NOMO-1 treated with DMSO at 0.1 percent for 48 hours (cell line): ENCODE results near the gene RBM43.
A peak's percentile ranks its signal among the peaks of the same experiment; 100 is the strongest.
"Not testable (repeated sequence)": the region's sequence is repeated elsewhere in the genome, so short reads cannot be mapped to it uniquely, and the experiment has no call there.

Source experiments
- DNase-seq: peaks from one replicate; lab custom pipeline; 2025; ENCODE audit not compliant: unreplicated experiment; lab: John Stamatoyannopoulos, UW

RBM43 gene

DNA sequence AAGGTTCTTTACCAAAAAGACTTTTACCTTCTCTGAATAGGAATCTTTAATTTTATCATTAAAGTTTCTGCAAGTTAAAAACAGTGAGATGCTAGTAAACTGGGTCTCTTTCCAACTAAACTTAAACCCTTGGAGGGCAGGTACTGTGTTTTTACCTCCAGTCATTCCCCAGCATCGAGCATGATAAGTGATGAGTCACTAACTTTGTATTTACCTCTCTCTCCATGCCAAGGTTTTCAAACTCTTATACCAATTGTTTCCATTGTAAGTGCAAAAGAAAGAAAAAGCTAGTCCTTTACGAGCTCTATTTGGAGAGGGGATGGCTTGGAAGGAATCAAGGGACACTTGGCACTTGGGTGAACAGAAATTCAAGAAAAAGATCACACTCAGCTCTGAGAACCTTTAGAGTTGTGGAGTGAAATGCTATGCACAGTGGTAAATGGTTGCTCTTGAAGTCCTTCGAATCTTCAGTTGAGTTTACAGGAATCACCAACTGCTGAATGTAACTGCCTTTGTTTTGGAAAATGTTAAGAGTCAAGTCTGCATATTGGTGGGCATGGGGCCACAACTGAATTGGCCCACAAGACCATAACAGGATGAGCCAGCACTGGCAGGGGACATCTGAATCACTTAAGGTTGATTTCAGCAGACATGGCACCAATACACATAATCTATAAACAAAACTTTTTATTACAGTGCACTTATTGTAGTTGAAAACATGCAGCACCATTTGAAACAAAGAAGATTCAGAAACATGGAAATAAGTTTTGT lies 8.3 kb upstream of the RBM43 start:
- DNase-seq, result no peak

DNA sequence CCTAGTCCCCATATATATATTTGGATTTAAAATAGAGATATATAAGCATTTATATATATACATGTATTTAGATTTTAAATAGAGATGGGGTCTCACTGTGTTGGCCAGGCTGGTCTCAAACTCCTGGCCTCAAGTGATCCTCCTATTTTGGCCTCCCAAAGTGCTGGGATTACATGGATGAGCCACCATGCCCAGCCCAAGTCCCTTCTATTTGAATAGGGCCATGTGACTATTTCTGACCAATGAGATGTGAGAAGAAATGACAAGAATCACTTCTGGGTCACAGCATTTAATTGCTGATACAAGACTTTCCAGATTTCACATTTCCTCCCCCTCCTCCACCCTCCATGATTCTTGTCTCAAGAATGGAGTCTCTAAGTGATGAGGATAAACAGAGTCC lies 6.4 kb upstream of the RBM43 start:
- no peak for DNase-seq

DNA sequence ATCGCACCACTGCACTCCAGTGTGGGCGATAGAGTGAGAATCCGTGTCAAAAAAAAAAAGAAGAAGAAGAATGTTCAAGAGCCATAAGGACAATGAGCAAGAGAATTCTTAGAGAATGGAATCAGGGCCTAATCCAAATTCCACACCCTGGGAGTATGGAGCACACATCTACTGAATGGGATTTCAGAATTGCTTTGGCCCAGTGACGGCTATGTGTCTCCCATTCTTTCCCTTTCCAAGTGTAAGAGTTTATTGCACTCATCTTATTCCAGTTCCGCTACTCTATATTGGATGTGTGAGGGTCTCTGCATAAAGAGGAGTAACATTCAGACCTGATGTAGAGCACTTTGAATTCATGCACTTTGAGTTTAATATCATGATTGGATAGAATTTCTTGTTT lies 5.9 kb upstream of the RBM43 start:
- DNase-seq, result no peak

DNA sequence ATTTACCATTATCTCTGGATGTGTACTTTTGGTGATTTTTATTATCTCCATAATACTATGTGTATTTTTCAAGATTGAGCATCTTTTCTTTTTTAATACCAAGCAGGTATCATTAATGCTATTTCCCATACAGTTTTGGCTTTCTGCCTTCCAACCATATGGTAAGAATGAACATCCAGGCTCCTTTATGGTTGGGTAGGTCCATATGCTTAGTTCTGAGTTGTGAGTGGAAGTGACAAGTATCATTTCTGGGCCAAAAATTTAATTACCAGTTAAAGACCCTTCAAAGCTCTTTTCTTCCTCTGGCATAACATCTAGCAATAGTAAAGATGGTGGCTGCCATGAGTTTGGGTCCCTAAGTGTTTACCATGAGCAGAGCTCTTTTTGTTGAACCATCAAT lies 4.3 kb upstream of the RBM43 start:
- no peak for DNase-seq

DNA sequence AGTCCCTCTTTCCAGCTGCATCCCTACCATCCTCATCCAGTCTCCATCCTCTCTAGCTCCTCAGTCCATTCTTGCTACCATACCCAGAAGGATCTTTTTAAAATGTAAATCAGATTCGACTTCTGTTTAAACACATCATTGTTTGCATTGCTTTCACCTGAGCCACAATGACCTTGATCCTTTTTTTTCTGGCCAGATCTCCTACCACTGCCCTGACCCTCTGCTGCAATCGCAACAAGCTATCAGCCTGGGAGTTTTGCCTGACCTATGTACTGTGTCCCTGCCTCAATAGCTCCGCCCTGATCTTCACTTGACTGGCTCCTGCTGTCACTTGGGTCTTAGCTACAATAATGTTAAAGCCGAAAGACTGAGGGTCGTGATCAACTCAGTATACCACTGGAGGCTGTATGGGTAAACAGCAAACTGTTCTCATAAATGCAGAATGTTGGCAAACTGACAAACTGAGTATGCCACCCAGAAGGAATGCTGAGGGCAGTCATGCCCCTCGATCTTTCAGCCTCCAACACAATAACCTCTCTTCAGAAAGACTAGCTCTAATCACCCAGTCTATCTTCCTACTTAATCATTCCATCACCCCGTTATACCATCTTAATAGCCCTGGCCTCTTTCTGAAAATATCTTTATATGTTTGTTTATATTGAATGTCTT lies 2.6 kb upstream of the RBM43 start:
- no peak for DNase-seq

DNA sequence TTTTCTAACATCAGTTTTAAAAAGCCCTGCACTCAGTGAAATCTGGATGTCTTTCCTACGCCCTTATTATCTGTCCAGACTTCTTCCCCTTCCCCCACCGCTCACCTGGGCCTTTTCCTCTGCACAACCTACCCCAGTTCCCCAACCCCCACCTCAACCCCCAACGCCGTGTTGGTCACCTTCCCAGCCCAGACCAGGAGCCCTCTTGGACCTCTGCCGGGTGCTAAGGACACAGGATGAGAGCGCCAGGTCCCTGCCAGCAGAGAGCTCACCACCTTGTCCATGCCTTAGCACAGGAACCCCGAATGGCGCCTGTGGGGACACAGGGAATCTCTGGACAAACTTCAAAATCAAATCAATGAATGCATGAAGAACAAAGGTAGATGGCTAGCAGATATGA lies 966 bp upstream of the RBM43 start:
- no peak for DNase-seq

DNA sequence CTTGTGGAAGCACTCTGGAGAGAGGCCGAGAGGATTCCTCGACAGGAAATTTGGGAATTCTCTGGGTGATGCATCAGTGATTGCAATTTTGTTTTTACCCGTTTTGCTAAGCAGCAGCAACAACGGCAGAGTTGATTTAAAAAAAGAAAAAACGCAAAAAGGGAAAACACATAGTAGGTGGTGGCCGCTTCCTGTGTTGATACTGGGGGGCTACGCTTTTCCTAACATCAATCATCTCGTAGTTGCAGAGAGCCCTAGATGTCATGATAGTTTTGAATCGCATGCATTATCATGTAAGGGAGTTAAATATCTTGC lies 271 bp upstream of the RBM43 start:
- no peak for DNase-seq

DNA sequence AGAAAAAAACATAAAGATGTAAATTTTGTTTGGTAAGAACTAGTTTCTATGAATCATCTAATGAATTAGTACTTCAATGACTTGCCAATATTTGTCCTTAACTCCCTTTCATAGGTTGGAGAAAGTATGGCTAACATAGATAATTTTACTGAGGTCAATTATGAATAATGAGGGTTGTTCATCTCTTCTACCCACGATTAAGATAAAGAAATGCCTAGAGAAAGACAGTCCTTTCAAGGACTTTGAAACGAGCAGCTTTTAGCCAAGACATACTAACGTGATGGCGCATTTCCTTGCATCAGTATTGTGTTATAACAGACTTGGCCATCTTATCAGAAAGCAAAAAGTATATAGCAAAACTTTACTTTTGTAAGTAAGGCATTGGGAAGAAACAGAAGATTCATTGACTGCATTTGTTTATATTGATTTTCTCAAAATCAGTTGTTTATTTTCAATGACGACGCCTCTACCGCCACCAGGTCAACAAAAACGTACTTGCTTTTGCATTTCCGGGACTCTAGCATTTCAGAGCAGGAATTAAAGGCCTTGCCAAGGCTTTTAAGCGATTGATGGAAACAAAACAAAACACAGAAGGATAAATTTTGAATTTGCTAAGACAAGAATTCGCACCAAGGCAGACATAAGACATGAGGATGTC lies 961 bp downstream of the RBM43 start:
- peak; percentile 30 for DNase-seq

DNA sequence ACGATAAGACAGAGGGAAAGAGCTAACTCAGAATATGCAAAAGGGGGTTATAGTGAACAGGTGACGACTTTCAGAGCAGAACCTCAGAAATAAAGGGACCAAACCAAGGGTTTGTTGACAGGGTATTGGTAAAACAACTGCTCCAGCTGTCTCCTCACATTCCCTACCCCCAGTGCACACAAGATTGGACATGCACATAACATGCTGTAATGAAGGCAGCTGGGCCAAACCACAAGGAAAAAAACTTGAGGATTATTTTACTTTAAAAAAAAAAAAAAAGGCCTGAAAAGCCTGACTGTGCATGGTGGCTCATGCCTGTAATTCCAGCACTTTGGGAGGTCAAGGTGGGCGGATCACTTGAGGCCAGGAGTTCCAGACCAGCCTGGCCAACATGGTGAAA lies 3.5 kb downstream of the RBM43 start:
- DNase-seq, result no peak

DNA sequence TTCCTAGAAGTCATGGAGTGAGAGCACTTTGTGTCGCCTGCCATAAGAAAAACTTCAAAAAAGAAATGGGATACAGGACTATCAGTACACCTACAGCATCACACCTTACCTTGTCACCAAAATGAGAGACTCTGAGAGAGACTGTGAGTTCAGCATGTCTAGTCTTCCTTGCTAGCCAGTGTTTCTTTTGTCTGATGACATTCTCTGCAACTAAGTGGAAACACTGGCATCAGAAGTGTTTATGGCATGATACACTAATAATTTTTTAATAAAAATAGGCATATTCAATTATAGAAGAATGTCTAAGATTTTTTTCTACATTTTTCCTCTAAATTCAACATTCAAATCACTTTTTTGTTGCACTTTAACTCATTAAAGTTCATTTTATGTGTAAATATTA lies 9.0 kb downstream of the RBM43 start:
- no peak for DNase-seq

DNA sequence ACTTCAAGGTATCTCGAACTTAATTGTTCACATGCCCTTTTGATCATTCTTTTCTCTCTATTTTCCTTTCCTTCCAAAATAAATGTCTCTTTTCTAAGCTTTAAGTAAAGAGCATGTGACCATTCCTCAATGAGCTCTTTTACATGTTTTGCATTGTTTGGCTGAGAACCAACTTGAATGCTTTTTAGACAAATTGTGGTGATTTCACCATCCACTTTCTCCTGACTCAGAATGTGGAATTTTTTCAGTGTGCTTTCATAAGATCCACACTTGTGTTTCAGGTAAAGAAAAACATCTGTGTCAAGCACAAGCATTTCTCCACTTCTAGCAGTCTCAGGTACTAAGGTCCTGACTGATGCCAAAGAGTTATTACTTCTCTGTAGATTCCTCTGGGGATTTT lies 10.7 kb downstream of the RBM43 start:
- DNase-seq, result no peak

DNA sequence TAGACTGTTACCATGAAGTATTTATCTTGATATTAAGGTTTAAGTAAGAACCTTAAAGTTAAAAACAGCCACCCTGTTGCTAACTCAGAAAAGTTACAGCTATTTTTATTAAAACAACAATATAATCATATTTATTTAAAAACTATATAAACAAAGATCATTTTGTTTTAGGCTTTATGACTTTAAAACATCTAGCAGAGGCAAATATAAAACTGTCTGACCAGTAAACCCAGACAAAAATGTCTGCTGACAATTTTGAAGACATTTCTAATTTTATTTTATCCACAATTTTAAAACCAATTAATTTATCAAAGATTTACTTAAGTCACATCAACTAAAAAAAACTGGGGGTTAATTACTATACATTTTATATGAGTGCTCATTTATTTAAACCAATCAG lies 14.2 kb downstream of the RBM43 start:
- DNase-seq, result no peak

DNA sequence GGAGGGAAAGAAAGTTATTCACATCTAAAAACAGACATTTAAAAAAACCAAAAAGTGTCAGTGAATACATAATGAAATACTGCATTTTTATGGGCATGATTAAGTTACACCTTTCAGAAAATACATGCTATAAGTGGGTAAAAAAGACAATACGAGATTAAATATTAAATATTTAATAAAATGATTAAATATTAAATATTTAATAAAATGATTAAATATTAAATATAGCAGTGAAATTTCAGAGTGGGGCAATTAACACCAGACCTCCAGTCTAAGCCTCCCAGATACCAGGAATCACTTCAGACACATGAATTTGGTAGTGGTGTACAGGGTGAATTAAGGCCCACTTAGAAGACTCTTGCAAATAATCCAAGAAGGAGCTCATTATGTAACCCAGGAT lies 15.5 kb downstream of the RBM43 start:
- no peak for DNase-seq

DNA sequence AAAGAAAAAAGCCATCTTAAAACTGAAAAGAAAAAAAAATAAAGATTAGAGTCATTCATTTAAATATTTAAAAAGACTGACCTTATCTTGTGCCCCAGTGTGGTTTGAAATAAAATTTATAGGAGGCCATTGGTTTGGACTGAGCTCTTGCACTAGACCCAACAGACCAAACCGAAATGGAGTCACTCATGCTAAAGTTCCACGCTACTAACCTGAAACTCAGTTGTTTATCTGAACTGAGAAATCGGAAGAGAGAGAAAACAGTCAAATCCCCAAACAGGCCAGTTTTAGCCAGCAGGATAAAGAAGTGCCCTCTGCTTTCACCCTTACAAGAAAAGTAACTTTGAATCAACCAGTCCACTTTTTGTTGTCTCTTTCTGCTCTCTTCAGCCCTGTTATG lies 18.2 kb downstream of the RBM43 start:
- DNase-seq, result no peak

DNA sequence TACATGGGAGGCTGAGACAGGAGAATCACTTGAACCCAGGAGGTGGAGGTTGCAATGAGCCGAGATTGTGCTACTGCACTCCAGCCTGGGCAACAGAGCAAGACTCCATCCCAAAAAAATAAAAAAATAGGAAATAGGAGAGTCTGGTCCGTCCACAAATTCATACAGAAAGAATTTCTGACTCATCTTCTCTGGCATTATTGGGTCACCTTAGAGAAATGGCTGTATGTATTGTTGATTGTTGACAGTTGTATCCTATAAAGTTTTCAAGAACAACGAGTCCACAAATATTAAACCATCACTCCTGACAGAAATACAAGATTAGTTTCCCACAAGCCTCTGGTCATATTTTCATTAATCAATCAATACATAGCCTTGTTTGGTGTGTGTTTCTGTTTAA lies 20.4 kb downstream of the RBM43 start:
- no peak for DNase-seq

DNA sequence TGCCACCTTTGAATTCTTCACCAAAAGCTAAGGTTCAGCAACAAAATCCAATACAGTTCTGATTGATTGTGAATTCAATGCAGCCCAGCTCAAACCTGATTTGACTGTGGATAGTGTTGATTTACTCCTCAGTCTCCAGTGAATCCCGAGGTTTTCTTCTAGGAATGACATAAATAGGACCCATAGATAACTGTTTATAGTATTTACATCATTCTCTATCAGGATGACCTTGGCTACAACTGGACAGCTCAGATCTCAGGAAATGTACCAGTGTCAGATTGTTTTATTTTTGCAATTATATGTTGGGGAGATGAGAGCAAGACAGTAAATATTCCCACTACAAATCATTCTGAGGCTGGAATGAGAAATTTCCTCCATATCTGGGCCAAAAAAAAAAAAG lies 21.2 kb downstream of the RBM43 start:
- no peak for DNase-seq

DNA sequence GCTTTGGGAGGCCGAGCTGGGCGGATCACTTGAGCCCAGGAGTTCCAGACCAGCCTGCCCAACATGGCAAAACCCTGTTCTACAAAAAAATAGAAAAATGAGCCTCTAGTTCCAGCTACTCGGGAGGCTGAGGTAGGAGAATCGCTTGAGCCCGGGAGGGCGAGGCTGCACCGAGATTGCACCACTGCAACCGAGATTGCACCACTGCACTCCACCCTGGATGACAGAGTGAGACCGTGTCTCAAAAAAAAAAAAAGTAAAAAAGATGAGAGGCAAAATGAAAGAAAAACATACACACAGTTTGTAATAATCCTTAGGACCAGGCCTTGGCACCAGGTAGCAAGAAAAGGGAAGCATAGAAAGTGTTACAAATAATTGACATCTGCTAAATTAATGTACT lies 22.0 kb downstream of the RBM43 start:
- peak; percentile 22 for DNase-seq

DNA sequence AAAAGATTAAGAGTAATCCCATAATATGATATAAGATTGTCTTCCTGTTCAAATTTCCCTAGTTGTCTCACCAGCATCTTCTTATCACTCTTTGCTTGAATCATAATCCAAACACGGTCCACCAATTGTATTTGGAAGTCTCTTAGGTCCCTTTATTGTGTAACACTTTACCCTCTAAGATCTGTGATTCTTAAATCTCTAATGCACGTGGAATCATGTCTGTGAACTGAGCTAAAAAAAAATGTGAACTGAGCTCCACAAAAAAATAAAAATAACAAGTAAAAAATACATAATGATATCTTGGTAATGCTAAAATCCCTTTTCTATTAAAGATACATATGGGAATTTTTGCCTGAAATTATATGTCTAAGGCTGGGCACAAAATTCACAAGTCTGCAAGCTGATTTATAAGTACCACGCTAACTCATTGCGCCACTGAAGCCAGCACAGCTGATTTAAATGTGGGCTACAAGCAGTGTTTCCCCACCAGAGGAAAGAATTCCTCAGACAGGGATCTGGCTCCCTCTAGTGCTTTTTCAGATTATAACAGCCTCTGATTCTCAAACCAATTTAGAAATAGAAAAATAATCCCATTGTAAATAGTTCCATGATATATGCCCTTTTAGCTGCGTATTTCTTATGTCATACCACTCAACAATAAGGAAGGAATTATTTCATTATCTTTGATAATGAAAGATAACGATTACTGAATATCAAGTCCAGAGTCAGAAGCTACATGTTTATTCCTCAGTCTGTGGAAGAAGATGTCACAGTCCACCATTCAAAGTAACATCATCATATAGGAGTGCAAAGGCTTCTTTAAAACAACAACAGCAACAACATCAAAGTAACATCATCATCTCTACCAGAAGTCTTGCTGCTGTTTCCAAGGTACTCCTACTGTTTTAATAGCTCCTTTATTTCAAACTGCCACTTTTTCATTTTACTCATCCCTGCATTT lies 22.9 kb downstream of the RBM43 start:
- DNase-seq, result peak; percentile 83

DNA sequence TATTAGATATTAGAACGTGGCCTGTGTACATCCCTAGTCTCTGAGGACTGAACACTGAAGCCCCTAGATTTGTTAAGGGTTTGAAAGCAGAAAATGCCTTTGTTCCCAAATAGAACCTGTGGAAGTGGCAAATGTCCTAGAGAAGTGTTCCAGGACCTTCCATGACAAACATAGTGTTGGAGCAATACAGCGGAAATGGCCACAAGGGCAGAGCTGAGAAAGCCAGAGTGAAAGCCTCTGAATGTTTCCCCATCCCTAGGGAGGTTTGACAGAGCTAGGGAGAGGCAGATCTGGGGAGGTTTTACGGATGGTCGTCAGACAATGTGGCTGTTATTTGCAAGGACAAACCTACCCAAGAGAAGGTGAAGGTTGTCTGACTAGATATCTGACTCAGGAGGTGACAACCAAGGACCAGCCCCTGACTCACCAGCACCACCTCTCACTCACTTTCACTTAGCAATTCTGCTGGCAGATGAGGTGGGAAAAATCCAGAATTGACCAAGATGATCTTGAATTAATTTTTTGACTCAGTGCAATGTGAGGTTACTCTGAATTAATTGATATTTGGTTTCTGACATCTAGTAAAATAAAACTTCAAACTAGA lies 24.1 kb downstream of the RBM43 start:
- no peak for DNase-seq

DNA sequence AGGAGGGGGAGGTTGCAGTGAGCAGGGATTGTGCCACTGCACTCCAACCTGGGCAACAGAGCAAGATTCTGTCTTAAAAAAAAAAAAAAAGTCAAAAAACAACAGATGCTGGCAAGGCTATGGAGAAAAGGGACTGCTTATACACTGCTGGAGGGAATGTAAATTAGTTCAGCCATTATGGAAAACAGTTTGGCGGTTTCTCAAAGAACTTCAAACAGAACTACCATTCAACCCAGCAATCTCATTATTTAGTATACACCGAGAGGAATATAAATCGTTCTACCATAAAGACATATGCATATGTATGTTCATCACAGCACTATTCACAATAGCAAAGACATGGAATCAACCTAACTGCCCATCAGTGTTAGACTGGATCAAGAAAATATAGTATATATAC lies 27.9 kb downstream of the RBM43 start:
- DNase-seq, result not testable (repeated sequence)

DNA sequence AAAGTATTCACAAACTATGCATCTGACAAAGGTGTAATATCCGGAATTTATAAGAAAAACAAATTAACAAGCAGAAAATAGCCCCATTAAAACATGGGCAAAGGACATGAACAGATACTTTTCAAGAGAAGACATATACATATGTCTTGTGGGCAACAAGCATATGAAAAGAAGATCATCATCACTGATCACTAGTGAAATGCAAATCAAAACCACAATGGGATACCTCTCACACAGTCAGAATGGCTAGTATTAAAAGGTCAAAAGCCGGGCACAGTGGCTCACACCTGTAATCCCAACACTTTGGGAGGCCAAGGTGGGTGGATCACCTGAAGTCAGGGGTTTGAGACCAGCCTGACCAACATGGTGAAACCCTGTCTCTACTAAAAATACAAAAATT lies 28.4 kb downstream of the RBM43 start:
- DNase-seq, result not testable (repeated sequence)
